Activated T-helper 2 cell treated with anti-CD3 and anti-CD28 coated beads, Interferon-gamma antibody, Interleukin-2, Interleukin-4, amounts not matched to agents 10 μg/mL and 5 μg/mL and 100 μg/mL, durations not matched to agents 14 hours and 24 hours and 36 hours (primary cell): Measurements from ENCODE around the gene IQGAP2. TPM values are rescaled to one million over a fixed set of nuclear protein-coding genes. Genes with fewer than 3 reads are reported as not detected.

Source experiments
- DNase-seq: peaks from one replicate; pipeline ENCODE4 v3.0.0; 2021; ENCODE audit warnings: low spot score
- H3K27ac Mint-ChIP-seq: one replicate; pipeline ENCODE4 v1.8.0; 2021; ENCODE audit warnings: mixed read lengths
- H3K27me3 Mint-ChIP-seq: one replicate; pipeline ENCODE4 v1.8.0; 2021; ENCODE audit warnings: low read depth, mixed read lengths
- H3K36me3 Mint-ChIP-seq: one replicate; pipeline ENCODE4 v1.8.0; 2021; ENCODE audit warnings: low read depth, mixed read lengths
- H3K4me1 Mint-ChIP-seq: one replicate; pipeline ENCODE4 v1.8.0; 2021; ENCODE audit warnings: low read depth, mixed read lengths
- H3K4me3 Mint-ChIP-seq: one replicate; pipeline ENCODE4 v1.8.0; 2021; ENCODE audit warnings: low read depth, mild to moderate bottlenecking, moderate library complexity, mixed read lengths
- H3K9me3 Mint-ChIP-seq: one replicate; pipeline ENCODE4 v1.8.0; 2021; ENCODE audit warnings: mixed read lengths
- intact Hi-C: fragments of 100-400 bp; cut with micrococcal nuclease; formaldehyde crosslinking; loops from one replicate; pipeline ENCODE4 v1.15.1; 2023
- total RNA-seq: library from RNA; stranded (reverse); gene quantifications from 2 replicates; pipeline ENCODE4 v1.2.3, GENCODE V29; 2022

Gene IQGAP2
- total RNA-seq, 1 donor from 2014 or later: 28.3 TPM

DNA sequence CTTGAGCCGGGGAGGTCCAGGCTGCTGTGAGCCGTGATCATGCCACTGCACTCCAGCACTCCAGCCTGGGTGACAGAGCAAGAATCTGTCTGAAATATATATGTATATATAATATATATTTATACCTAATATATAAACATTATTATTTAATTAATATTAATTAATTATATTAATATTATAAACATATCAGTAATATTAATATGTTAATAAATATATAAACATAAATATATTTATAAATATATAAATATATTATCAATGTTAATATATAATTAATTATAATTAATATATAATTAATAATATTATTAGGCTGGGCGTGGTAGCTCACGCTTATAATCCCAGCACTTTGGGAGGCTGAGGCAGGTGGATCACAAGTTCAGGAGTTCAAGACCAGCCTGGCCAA, 354.0 kb downstream of the IQGAP2 start:
- DNase-seq: no peak
- H3K4me3 Mint-ChIP-seq: no peak overlapping the region
- H3K27ac Mint-ChIP-seq: no peak overlapping the region
- H3K36me3 Mint-ChIP-seq: no peaks in the 10 kb centered on the region
- no peaks in the 10 kb centered on the region for H3K4me1 Mint-ChIP-seq
- no peaks in the 10 kb centered on the region for H3K9me3 Mint-ChIP-seq
- intact Hi-C loops: no loop called here
- H3K27me3 Mint-ChIP-seq: peaks cover 9% of the 10 kb centered on the region

Other genes starting within 250 kb of the IQGAP2 start
- 0.05 and 0.09 TPM in 2 replicates for gene F2RL2, start 220.1 kb downstream of the IQGAP2 start, total RNA-seq